GM08714 (cell line): ENCODE data around the gene RAB12.
A peak's percentile ranks its signal among the peaks of the same experiment; 100 is the strongest.

Source experiments
- H3K4me3 ChIP-seq: fragments of 200-500 bp; sonication (Bioruptor generic); 2 replicates; pipeline ENCODE4 v1.5.1; 2014; ENCODE audit warnings: mild to moderate bottlenecking, low read length, inconsistent platforms
- ZNF274 ChIP-seq: IDR thresholded peaks from 2 replicates; pipeline ENCODE4 v1.6.1; 2012; ENCODE audit warnings: mild to moderate bottlenecking, low read depth, low read length

The RAB12 gene

DNA sequence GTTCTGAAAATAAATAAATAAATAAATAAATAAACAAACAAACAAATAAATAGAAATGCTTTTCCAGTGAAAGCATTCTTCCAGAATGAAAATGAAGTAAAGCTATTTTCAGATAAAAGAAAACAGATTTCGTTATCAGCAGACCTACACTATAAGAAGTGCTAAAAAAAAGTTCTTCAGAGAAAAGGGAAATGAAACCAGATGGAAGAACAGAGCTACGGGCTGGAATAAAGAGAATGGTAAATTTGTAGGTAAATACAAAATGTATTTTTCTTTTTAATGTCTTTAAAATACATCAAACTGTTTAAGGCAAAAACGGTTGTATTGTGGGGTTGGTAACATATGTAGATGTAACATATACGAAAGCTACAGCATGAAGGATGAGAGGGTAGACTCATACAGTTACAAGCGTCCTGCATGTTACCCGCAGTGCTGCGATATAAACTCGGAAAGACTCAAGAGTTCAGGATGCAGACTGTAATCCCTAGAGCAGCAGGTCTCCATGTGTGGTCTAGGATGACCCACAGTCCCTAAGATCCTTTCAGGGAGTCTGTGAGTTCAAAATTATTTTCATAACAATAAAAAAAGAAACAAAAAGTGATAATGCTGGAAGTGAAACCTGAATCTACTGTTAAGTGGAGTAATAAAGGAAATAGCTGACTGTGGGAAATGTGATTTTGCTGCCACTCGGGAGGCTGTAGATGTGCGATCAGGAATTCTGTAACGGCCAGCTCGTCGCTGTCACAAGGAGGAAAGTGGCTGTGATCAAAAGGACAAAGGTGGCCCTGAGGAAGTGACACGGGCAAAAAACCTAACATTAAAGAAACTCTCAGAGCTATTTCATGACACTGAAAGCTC, 5.3 kb upstream of the RAB12 start:
- H3K4me3 ChIP-seq: peak overlapping the region; percentile 84; the same call in 1 of the 2 replicates
- no peak for TF ChIP-seq ZNF274

DNA sequence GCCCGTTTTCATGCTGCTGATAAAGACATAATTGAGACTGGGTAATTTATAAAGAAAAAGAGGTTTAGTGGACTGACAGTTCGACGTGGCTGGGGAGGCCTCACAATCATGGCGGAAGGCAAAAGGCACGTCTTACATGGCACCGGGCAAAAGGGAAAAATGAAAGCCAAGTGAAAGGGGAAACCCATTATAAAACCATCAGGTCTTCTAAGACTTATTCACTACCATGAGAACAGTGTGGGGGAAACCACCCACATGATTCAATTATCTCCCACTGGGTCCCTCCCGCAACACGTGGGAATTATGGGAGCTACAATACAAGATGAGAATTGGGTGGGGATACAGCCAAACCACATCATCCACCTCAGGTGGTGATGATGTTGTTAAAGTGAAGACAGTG, 3.3 kb upstream of the RAB12 start:
- TF ChIP-seq ZNF274: no peak
- no peak overlapping the region for H3K4me3 ChIP-seq

DNA sequence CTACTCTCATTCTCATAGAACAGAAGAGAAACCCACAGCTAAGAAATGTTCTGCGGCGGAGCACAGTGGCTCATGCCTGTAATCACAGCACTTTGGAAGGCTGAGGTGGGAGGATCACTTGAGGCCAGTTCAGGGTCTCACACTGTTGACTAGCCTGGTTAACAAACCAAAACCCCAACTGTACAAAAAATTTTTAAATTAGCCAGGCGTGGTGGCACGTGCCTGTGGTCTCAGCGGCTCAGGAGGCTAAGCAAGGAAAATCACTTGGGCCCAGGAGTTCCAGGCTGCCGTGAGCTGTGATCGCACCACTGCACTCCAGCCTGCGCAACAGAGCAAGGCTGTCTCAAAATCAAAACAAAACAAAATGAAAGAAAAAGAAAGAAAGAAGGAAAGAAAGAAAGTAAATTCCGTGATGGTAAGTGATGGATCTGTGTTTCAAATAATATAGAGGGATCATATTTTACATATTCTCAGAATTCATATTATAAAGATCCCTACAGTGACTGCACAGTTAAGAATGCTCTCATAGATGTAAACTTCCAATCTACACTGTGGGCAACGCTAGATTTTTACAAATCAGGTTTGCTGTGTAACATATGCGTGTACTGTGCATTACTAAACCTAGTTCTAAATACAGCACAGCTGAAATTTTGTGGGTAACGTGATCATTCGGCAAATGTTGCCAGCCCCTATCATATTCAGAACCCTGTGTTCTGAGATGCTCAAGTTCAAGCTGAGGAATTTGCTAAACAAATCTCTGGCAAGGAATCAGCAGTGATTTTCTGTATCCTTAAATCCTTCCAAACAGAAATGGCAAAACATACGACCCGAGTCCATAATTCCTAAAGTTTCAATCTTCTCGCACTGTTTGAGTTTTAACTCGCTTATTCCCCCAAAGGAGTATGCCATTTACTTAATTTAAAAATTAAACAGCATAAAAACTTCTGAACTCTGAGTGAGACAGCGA, 1.2 kb upstream of the RAB12 start:
- H3K4me3 ChIP-seq: peak overlapping the region; percentile 58
- no peak for TF ChIP-seq ZNF274

DNA sequence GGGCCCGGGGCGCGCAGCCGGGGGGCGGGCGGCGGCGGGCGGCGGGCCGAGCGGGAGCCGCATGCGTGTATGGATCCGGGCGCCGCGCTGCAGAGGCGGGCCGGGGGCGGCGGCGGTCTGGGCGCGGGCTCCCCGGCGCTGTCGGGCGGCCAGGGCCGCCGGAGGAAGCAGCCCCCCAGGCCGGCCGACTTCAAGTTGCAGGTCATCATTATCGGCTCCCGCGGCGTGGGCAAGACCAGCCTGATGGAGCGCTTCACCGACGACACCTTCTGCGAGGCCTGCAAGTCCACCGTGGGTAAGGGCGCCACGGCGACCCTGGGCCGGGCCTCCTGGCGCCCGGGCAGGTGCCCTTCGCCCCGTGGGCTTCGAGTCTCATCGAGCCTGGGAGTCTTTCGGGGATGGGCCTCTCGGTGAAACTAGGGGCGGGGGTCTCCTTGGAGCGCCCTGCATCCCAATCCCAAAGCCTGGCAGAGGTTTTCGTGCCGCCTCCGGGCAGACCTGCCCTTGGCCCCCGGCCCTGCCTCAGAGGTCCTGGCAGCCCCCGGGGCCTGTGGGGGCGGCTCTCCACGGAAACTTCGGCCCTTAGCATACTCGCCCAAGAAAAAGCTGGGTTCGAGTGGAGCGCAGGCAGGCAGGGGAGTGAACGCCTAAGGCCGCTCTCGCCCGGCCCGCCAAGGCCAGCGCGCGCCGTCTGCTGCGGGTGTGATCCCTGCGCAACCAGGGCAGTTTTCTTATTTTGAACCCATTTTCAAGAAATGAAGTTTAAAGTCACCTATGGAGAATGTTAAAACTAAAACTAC, 622 bp downstream of the RAB12 start:
- TF ChIP-seq ZNF274: no peak
- peak overlapping the region; percentile 99 for H3K4me3 ChIP-seq

DNA sequence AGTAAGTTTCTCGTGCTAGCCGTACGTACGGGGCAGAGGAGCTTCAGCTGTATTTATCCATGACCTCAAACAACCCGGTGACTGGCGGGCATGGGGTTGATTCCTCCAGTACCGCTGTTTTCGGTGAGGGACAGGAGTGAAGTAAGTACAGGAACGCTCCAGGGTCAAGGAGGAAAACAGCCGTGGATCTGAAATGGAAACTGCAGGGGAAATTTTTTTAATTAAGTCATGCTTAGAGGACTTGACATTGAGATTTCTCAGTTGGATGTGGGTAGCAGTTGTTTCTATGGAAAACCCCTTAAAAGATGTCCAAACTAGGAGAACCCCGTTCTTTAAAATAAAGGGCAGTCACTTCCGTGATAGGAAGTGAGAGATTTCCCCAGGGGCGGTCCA, 1.2 kb downstream of the RAB12 start:
- TF ChIP-seq ZNF274: no peak
- H3K4me3 ChIP-seq: peak overlapping the region; percentile 99

DNA sequence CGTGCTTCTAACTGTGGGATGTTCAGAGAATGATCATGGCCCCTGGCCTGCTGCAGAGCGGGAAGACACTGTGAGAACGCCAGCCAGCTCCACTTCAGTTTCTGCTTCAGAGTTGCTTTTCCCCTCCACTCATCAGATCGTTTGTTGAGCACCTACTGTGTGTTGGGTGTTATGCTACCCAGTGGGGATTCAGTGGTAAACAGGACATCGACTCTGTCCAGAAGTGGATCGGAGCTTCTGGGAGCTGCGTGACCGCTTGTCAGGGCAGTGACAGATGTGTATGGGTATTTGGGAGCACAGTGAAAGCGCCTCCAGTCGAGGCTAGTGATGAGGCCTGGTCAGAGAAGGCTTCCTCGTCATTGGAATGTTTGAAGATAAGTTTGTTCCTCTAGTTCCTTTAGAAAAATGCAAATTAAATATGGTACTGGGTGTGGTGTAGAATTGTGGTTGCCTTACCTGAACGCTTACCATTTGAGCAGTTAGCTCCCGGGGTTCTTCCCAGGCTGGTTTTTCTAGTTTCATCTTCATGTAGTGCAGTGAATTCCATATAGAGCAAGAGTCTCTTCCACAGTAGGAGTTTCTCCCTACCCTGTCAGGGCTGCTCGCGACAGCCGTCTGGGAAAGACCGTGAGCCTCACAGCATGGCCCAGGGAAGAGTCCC, 2.8 kb downstream of the RAB12 start:
- no peak overlapping the region; the same call in 1 of the 2 replicates for H3K4me3 ChIP-seq
- TF ChIP-seq ZNF274: no peak

DNA sequence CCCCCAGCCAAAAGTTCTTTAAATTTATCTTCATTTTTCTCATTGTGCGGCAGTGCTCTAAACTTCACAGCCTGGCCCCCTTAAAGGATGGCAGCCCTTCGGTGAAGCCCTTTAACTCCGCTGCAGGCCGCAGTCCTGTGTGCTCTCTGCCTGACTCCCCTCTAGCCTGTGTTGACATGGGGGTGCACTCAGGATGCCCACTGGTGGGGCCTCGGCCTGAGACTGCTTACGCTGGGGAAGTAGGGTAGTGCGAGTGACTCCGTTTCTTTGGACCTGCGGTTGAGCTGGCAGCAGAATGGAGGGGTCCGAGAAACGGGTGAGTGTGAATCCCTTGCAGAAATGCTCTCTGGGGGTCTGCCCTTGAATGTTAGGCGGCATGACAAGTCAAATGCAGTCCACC, 5.6 kb downstream of the RAB12 start:
- no peak overlapping the region for H3K4me3 ChIP-seq

DNA sequence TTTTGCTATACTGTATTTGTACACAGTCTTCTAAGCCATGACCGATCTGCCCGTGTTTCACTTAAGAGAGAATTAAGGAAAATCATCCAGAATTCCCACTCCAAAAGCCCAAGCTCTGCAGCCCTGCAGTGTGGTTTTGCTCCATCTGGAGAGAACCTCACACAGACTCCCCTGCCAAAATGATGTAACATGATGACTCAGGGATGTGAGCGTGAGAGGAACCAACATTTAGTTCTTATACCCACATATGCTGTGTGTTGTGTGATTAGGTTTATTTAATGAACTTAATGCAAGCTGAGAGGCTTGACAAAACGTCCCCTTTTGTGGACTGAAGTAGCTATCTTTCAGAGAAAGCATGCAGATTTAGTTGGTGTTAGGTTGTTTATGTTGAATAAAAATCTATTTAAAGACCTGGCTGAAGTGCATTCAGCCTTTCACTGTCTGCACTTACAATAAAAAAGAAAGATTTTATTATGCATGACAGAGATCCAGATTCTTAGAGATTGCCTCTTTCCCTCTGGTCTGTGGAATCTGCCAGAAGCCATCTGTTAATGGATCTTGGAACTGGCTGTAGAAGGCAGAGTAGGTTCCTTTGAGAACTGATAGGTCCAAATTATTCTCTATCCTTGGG, 6.3 kb downstream of the RAB12 start:
- no peak overlapping the region for H3K4me3 ChIP-seq
- no peak for TF ChIP-seq ZNF274

More for the DNA sequence above, 5.6 kb downstream of the RAB12 start:
- TF ChIP-seq ZNF274: no peak

DNA sequence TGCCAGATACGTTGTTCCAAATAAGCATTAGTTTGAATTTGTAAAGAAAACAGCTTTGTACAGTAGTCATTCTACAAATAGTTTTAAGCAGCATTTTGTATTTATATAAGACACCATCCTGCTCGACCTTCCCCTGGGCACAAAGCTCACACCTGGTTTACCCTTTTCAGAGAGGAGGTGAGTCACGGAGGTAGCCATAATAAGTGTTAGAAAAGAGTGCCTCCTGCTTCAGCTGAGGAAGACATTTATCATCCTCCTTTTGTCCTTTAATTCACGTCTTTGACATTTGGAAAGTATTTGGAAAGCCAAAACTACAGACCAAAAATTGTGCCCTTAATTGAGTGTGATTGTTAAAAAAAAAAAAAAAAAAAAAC, 6.8 kb downstream of the RAB12 start:
- H3K4me3 ChIP-seq: no peak overlapping the region
- no peak for TF ChIP-seq ZNF274

DNA sequence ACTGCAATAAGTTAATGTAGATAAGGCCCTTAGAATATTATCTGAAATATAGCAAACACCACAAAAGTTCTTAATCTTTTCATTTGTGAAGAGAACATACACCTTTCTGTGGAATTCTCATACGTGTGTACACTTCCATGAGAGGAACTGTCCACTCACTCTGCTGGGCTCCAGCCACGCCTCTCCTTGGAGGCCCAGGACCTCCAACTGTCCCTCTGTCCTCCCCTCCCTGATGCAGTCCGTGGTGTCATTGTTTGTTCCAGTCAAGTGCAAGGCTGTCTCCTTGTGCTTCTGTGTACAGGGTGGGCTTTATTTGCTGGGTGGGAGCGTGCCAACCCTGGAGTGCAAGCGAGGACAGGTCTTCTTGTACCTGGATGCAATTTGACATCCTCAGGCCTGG, 8.7 kb downstream of the RAB12 start:
- no peak overlapping the region for H3K4me3 ChIP-seq
- no peak for TF ChIP-seq ZNF274

DNA sequence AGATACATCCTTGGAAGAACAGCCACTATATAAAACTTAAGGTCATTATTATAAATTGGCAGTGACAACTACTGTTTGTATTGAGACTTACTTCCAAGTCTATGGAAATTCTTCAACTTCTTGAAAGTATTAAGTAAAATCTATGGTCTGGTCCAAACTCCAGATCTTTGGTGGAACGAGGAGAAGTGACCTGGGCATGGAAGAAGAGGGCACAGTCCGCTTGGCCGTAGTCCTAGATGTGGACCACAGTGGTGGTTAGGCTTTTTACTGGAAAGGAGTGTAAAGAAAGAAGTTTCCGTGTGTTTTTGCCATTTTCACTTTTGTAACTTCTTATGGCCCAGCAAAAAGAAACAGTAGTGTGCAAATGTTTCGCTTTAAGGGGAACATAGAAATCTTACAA, 9.8 kb downstream of the RAB12 start:
- H3K4me3 ChIP-seq: no peak overlapping the region
- no peak for TF ChIP-seq ZNF274

DNA sequence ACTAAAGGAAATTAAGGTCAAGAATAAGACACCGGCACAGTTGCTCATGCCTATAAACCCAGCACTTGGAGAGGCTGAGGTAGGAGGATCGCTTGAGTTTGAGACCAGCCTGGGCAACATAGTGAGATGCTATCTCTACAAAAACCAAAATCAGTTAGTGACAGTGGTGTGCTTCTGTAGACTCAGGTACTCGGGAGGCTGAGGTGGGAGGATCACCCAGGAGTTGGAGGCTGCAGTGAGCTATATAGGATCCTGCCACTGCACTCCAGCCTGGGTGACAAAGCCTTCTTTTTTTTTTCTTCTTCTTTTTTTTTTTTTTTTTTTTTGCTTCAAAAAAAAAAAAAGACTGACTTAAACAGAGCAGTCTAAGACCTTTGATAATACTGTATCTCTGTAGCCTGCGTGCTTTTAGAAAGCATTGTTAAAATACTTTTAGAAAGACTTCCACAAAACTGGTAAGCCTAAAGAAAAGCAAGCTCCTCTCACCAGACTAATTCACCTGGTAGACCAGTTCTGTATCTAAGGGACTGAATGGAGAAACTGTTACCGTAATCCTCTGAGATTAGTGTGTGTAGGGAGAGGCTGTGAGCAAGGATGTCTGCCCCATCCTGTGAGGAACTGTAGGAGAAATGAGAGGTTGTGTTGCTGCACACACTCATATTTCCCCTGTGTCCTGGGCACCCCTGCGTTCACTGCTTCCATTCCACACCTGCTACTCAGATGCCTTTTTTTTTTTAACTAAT, 10.8 kb downstream of the RAB12 start:
- no peak for TF ChIP-seq ZNF274
- H3K4me3 ChIP-seq: no peak overlapping the region
